GM21786 (cell line): ENCODE results near the gene CEACAM19.
"Not testable (repeated sequence)": the region's sequence is repeated elsewhere in the genome, so short reads cannot be mapped to it uniquely, and the experiment has no call there.

Source experiments
- ATAC-seq: cut with Tn5 transposase; IDR thresholded peaks from one replicate; pipeline ENCODE4 v1.9.1; 2021; ENCODE audit not compliant: unreplicated experiment

CEACAM19 gene, protein sequence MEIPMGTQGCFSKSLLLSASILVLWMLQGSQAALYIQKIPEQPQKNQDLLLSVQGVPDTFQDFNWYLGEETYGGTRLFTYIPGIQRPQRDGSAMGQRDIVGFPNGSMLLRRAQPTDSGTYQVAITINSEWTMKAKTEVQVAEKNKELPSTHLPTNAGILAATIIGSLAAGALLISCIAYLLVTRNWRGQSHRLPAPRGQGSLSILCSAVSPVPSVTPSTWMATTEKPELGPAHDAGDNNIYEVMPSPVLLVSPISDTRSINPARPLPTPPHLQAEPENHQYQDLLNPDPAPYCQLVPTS

DNA sequence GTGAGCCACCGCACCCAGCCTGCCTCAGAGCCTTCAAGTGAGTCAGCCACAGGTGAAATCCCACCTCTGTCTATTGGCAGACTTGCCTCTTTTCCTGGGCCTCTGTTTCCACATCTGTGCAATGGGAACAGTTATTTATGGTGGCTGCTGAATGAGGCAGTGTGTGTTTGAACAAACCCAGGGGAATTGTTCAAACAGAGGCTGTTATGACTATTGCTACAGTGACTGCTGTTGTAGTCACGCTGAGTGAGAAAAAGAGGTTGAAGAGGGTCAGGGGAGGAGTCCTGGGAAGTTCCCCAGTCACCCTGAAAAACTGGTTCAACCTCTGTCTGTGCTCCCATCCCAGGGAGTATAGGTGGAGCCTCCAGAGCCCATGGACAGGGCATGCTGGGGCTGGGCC, at the start of gene CEACAM19:
Gene CEACAM19 (plus strand): TSS at position 83 of the 400 bp plus-strand sequence. CDS start 450 bp downstream, outside the sequence.
- no peak for ATAC-seq

DNA sequence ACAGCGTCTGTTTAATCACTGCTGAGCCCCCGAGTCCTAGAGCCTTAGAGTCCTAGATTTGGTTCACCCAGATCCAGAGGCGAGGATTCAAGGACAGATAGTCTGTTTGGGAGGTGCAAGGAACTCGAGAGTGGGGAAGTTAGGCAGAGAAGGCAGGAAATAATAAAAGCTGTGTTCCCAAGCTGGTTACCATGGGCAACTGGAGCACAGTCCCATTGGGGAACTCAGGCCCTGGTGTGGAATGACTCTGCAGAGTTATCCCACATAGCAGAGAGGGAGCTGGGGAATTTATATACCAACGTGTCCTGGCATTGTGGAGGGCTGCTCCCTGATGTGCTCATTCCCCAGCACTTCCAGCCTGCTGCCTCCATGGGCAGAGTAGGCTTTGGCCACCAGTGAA, 48.2 kb upstream of the CEACAM19 start:
- ATAC-seq: no peak

DNA sequence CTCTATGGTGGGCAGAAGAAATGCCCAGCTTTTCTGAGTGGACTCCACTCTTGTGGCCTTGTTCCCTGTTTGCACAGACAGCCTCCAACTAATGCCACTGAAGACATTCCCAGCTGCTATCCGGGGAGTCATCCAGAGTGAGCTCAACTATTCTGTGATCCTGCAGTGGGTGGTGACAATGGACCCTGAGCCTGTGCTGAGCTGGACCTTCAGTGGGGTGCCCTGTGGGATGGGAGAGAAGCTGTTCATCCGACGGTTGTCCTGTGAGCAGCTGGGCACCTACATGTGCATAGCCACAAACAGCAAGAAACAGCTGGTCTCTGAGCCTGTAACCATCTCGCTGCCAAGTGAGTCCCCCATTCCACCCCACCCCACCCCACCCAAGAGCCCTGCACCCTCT, 47.7 kb upstream of the CEACAM19 start:
- no peak for ATAC-seq

DNA sequence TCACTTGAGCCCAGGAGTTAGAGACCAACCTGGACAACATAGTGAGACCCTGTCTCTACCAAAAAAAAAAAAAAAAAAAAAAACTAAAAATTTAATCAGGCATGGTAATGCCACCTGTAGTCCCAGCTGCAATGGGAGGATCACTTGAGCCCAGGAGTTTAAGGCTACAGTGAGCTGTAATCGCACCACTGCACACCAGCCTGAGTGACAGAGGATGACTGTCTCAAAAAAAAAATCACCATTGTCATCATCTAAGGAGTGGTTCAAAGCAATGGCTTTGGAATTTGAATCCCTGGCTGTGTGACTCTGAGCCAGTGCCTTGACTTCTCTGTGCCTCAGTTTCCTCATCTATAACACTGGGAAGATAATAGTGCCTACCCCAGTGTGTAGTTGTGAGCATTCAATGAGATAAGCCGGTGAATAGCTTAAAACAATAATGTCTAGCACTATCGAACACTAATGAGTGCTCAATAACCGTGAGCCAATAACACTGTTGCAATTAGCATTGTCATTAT, 46.4 kb upstream of the CEACAM19 start:
- ATAC-seq: no peak

DNA sequence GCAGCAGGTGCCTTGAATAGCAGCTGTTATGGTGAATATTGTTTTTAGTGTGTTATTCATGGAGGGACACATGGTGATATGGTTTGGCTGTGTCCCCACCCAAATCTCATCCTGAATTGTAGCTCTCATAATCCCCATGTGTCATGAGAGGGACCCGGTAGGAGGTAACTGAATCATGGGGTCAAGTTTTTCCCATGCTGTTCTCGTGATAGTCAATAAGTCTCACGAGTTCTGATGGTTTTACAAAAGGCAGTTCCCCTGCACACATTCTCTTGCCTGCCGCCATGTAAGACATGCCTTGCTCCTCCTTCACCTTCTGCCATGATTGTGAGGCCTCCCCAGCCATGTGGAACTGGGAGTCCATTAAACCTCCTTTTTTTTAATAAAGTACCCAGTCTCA, 45.6 kb upstream of the CEACAM19 start:
- ATAC-seq: not testable (repeated sequence)

DNA sequence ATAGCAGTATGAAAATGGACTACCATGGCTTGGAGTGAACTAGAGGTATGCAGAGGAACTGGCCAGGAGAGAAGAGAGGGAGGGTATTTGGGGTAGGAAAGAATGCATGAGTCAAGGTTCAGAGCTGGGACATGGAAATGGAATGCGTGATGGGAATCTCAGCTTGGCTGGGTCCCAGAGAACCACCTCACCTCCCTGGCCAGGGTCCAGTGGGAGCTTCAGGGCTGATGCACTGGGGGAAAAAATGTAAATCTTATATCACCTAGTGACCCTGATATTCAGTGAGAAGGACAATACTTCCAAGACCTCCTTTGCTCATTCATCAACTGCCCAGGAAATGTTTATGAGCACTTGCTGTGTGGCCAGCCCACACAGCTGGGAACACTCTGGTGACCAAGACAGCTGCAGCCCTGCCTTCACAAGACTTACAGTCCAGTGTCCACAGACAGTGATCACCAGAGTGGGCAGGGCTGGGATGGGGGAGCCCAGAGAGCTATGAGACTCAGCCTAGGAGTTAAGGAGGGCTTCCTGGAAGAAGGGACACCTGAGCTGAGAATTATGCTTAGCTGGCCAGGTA, 45.1 kb upstream of the CEACAM19 start:
- ATAC-seq: no peak

DNA sequence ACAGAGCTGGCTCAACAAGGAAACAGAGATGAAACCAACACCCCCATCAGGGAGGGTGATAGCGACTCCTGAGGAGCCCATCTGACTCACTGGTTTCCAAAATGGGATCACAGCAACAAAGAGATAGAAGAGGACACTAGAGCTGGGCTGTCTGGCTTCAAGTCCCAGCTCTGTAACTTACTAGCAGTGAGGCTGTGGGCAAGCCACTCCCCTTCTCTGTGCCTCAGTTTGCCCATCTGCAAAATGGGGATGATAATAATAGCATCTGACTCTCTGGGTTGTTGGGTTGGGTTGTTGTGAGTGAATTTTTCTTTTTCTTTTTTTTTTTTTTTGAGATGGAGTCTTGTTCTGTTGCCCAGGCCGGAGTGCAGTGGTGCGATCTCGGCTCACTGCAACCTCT, 43.7 kb upstream of the CEACAM19 start:
- ATAC-seq: no peak

DNA sequence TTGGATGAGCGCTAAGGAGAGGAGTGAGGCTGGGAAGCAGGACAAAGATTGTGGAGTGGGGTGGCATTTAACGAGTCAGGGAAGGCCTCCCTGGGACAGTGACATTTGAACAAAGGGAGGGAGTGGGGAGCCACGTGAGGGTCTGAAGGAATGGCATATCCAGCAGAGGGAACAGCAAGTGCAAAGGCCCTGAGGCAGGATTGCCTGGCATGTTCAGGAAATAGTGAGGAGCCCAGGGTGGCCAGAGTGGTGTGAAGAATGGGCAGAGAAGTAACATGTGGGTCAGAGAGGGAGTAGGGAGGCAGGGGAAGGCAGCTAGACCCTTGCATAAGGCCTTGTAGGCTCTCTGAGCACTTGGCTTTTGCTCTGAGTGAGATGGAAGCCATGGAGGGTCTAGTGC, 42.5 kb upstream of the CEACAM19 start:
- ATAC-seq: no peak

DNA sequence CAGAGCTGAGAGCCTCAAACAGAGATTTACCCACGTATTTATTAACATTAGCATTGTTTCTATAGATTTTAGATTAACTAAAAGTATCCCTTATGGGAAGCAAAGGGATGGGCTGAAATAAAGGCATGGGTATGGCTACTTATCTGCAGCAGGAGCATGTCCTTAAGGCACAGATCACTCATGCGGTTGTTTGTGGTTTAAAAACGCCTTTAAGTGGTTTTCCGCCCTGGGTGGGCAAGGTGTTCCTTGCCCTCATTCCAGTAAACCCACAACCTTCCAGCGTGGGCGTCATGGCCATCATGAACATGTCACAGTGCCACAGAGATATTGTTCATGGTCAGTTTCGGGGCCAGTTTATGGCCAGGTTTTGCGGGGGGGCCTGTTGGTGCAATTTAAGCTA, 39.7 kb upstream of the CEACAM19 start:
- ATAC-seq: not testable (repeated sequence)

DNA sequence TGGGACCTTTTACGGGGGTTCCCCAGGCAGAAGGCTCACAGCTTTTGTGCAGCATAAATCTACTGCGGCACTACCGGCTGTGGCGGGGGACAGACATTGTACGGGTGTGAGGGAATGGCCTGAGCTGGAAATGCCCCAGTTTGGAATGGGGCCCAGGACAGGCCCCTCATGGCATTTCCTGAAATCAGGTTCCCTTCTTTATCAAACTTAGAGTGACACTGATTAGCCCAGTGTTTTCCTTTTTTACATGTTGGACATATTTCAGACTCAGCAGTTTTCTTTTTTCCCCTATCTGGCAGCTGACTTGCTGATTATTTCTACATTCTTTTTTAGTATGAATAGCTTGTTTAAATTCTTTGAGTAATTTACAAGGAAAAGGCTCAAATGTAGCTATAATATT, 37.2 kb upstream of the CEACAM19 start:
- not testable (repeated sequence) for ATAC-seq

DNA sequence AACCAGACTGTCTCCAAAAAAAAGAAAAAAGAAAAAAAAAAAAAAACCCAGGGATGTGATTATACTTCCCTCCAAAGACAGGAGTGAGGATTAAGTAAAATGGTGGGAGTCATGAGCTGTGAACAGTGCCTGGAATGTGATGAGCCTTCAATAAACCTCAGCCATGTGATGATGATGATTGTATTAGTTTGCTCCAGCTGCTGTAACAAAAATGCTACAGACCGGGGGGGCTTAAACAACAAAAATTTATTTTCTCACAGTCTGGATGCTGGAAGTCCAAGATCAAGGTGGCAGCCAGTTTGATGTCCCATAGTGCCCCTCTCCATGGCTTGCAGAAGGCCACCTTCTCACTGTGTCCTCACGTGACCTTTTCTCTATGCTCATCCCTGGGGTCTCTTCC, 36.5 kb upstream of the CEACAM19 start:
- no peak for ATAC-seq

DNA sequence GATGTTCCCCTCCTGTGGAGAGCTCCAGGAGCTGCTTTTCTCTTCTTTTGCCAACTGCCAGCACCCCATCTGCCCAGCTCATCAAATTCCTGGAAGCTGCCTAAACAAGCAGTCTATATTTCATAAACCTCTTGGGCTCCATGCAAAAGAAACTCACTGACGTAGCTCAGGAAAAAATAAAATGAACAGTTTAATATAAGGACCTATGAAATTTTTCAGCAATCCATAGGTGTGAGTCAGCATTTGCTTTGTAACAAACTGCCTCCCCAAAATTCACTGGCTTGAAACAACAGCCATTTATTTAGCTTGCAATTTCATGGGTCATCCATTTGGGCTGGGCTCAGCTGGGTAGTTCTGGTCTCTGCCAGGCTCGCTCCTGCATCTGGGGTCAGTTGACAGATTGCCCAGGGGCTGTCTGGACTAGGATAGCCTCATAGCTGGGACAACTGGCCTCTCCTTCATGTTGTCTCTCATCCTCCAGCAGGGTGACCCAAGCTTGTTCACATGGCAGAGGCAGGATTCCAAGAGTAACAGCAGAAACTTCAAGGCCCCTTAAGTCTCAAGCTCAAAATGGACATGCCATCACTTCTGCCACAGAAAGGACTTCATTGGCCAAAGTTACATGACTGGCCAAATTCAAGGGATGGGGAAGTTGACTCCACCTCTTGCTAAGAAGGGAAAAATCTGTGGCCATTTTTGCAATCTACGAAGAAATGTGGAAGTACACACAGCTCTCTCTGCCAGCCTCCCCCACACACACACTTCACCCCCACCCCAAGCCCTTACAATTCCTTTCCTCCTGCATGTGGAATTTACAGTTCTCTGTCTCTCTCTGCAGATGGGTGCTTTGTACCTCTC, 35.5 kb upstream of the CEACAM19 start:
- no peak for ATAC-seq

DNA sequence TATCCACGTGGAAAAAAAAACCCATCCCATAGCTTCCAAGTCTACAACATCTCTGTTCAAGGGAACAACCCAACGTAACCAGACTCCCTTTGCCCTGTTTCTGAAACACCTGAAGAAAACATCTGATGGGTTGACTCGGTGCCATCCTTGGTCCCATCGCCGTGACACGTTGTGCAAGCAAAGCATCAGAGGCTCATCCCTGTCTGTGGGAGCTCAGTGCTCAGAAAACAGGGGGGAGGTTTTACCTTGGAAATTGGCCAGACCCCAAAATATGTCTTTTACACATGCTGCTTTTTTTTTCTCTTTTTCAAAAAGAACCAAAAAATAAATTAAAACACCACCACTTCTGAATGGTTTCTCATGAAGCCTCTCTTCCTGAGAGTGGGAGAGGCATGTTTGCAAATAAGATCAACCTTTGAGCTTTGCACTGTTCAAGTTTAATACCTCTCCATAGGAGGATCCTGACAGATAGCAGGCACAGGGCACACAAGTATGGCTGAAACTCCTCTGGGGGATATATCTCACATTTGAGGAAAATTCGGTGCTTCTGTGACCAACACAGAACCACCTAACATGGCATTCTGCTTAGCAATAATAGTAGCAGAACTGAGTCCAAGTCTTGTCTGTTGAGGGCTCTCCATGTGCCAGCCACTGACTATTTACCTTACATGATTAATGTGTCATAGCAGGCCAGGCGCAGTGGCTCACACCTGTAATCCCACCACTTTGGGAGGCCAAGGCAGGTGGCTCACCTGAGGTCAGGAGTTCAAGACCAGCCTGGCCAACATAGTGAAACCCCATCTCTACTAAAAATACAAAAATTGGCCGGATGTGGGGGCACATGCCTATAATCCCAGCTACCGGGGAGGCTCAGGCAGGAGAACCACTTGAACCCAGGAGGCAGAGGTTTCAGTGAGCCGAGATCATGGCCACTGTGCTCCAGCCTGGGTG, 34.6 kb upstream of the CEACAM19 start:
- no peak for ATAC-seq

DNA sequence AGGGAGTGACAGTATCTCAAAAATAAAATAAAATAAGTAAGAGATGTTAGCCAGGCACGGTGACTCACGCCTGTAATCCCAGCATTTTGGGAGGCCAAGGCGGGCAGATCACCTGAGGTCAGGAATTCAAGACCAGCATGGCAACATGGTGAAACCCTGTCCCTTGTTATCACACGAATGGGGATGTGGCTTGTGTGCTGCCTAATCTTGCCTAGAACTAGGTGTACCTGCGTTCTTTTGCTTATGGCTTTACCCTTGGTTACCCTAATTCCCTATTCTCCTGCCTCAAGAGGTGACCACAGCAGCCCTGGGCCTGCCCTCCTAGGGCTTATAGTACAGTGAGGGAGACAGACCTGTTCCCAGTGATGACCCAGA, 33.9 kb upstream of the CEACAM19 start:
- no peak for ATAC-seq

DNA sequence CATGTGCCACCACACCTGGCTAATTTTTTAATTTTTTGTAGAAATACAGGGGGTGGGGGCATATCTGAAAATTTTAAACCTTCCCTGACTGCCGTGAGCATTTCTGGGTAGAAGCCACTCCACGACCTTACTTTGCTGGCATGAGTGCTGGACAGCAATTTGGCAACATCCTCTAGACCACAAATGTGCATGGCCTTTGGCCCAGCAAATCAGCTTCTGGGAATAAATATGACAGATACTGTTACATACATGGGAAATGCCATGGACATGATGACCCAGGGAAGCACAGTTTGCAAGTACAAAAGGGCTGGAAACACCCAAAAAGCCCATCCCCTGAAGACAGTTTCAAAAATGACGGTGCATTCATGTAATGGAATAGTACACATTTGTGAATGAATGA, 30.8 kb upstream of the CEACAM19 start:
- no peak for ATAC-seq

DNA sequence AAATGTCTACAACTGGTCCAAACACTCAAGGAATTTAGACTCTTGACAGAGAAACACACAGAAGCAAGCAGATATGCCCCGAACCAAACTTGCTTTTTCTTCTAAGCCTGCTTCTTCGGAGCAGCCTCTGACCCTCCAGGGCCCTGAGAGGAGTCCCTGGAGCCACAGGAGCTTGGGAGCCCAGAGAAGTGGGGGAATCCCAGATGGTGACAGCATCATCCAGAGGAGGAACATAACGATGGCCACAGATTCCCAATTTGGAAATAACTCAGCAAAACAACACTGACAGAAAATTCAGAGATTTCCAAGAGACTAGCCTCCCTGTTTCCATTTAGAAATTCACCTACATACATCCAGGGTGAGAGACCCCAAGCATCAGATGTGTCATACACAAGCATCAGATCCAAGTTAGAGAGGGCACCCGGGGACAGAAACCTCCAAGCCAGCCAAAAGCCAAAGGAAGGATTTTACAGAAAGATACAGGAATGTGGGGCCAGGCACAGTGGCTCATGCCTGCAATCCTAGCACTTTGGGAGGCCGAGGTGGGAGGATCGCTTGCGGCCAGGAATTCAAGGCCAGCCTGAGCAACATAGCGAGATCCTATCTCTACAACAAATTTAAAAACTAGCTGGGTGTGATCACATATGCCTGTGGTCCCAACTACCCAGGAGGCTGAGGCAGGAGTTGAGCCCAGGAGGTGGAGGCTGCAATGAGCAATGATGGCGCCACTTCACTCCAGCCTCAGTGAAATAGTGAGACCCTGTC, 29.6 kb upstream of the CEACAM19 start:
- ATAC-seq: no peak

DNA sequence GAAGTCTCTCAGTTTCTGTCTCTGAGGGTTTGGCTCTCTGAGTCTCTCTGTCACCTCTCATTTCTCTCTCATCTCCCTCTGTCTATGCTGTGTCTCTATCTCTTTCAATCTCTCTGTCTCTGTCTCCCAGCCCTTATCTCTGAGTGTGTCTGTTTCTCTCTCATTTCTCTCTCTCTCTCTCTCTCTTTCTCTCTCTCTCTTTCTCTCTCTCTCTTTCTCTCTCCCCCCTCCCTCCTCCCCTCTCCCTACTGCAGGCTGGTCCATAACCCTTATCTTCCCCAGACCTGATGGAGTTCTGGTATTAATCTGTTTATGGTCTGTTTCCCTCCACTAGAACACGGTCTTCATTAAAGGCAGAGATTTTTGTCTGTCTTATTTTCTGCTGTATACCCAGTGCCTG, 28.9 kb upstream of the CEACAM19 start:
- ATAC-seq: no peak

DNA sequence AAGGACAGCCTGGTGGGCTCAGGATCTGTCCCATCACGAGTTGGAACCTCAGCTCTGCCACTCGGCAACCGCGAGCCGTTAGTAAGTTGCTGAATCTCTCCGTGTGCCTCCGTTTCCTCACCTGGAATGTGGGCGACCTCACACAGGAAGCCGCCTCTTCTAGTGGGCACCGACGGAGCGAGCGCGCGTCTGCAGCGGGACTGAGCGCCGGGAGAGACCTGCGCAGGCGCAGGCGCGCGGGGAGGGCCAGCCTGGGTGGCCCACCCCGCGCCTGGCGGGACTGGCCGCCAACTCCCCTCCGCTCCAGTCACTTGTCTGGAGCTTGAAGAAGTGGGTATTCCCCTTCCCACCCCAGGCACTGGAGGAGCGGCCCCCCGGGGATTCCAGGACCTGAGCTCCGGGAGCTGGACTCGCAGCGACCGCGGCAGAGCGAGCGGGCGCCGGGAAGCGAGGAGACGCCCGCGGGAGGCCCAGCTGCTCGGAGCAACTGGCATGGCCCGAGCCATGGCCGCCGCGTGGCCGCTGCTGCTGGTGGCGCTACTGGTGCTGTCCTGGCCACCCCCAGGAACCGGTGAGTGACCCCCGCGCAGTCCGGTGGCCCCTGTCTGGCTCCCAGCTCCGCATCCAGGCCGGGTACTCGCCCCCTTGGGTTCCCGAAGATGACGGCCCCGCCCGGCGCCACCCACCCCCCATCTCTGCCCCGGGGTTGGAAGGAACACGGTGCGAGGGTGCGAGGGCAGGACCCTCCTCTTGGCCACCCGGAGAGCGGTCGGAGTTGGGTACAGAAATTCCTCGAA, 27.5 kb upstream of the CEACAM19 start, which contains the start of gene PVR:
Gene PVR (plus strand): TSS at position 306 of the 797 bp plus-strand sequence. CDS start 187 bp downstream, at position 493.
- ATAC-seq: no peak

DNA sequence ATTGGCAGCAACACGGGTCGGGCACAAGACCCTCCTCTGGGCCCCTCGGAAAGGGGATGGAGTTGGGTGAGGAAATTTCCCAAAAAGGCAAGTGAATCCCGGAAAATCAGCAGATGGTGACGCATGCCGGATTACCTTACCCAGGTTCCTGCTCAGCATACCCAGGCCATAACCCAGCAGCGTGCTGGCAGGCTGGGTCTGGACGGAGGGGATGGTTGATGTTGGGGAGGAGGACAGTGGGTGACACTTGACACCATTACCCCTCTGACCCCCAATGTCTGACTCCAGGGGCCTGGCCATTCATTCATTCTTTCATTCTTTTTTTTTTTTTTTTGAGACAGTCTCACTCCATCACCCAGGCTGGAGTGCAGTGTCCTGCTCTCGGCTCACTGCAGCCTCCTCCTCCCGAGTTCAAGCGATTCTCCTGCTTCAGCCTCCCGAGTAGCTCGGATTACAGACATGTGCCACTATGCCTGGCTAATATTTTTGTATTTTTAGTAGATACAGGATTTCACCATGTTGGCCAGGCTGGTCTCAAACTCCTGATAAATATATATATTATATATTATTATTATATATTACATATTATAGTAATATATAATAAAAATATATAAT, 26.8 kb upstream of the CEACAM19 start:
- no peak for ATAC-seq
